GOT3 (cell line): ENCODE results near the gene SNRPA1.

Source experiments
- DNase-seq: peaks from one replicate; lab custom pipeline; 2025; ENCODE audit warnings: mixed read lengths; lab: John Stamatoyannopoulos, UW

The SNRPA1 gene

GRCh38 chr15:101258238-101259144 is 36.6 kb downstream of the SNRPA1 start:
- DNase-seq: no peak

DNA sequence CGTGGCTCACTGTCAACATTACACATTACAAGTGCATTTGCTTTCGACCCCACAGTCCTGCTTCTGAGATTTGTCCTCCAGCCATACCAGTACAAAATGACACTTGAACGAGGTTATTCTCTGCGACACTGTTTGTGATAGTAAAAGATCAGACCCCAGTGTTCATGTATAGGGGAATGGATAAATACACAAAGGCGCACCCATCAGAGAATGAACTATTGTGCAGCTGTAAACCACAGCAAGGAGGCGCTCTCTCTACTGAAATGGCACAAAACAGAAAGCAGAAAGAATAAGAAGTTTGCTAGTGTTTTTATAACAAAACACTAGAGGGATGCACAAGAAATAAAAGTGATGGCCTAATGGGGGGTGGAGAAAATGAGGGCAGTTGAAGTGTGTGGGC is 38.3 kb downstream of the SNRPA1 start:
- no peak for DNase-seq

DNA sequence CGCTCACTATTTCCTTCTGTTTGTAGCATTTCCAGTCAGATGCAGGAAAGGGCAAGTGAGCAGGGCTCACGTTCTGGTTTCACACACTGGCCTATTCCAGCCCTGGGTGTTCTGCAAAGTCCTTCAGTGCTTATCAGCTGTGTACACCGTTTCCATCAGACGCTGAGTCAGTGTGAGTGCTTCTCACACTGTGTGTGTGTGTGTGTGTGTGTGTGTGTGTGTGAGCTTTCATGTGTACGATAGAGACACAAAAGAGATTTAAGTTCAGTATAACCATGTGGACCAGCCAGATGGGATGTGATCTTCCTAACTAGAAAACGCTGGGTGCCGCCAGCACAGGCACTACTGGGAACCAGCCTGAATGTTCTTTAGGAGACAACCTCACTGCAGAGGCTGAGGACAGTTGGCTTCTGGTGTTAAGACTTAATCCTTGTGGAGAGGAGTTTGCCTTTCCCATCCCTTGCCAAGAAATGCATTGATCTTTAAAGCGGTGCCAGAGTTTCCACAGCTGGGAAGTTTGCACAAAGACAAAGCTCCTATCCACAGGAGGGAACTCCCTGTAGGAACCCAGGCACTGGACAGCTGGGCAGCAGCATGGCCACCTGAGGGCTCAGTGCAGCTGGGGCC is 39.3 kb downstream of the SNRPA1 start:
- no peak for DNase-seq

DNA sequence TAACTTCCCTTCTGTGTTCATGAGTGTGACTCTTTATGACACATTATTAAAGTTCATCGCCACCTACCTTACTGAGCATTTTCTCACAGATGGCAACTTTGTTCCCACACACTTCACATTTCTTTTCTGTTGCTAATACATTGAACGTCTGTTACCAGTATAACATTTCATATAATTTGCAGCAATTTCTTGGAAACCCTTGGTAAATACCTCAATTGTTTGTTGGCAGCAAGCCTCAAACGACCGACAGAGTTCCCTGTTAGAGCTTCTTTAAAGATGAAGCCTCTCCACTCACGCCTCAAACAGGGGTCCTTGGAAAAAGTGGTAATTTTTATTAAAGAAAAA is 40.0 kb downstream of the SNRPA1 start:
- no peak for DNase-seq

DNA sequence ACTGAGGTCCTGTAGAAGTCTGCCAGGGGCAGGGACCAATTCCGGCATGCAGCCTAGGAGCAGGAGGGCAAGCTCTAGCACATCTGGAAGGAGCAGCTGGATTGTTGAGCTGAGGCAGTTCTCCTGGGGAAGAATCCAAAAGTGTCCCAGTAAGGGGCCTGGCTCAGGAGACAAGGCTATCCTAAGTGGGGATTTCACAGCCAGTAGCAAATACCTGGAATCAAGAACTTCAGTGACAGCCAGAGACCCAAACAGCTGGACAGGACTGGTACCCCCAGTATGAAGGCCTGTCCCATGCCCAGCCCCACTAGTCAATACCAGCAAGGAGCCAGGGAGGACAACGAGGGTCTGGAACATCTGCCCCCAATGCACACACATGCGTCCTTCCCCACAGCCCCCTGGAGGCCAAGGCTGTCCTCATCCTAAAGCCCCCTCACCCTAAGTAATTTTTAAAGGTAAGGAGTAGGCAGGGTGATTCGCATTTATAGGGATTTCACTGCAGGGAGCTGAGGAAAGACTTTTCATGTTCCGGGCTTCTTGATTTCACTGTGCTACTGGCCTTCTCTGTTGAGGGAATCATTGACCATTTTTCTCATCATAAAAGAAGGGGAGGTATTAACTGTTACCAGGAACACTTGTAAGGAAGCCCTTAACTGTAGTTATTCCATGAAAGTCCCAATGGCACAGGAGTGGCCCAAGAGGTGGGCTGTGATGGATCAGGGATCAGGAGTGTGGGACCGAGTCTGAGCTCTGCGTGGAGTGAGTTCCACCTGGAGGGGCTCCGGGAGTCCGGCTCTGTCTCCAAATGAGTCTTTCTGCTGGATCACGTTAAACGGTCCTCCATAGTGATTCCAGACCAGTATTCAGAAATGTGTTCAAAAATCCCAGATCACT is 40.6 kb downstream of the SNRPA1 start:
- DNase-seq: no peak

DNA sequence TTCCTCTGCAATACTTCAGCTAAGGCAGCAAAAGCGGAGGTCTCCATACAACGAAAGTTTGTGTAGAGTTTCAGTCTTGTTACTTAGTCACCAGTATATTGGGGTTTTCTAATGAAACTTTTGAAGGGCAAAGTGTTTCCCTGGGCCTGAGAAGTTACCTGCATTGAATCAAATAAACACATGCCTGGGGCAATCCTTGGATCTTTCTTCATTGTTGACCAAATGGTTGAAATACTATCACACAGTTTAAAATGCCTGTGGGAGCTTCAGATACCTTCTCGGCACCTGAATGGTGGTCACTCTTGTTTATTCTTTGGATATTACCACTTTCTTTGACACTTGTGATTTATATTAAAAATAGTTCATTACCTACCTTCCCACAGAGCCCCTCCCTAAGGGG is 42.2 kb downstream of the SNRPA1 start:
- DNase-seq: no peak

DNA sequence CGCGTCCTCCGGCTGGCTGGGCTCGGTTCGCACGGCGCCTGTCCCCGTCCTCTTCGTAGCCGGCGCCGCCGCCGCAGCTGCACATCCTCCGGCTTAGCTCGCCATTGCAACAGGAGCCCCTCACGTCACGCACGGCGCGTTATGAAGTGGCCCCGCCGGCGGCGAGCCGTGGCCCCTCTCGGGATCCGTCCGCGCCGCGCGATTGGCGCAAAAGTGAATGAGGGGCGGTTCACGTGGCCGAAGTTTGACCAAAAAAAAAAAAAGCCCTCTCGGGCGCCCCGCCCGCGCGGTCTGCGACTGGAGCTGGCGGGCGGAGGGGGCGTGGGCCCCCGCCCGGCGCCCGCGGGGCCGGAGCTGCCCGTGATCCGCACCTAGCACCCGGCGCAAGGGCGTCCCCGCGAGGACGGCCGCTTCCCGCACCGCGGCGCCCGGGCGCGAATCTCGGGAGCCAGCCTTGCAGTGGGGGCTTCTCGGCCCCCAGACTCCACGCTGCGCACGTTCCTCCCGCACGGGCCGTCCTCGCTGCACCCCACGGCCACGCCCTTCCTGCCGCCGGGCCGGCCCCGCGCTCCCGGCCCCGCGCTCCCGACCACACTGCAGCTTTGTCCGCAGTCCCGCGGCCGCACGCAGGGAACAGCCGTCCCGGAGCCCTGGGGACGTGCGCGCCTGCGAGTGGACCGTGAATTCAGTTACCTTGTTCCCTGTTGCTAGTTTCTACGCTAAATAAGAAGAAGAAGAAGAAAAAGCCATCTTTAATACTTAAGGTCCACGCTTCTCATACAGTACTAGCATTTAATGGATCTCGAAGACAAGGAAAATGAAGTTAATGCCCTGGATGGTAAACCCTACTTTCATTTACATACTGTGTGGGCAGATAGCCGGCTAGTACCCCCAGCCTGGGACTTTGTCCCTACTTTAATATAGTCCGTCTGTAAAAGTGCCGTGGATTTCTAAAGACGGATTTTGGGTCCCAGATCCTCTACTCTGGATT is 42.9 kb downstream of the SNRPA1 start, which contains the start of gene CHSY1:
CHSY1 (minus strand) TSS at position 219 of the 991 bp plus-strand sequence. CDS start 592 bp downstream, outside the sequence.
- peak; percentile 68 for DNase-seq

DNA sequence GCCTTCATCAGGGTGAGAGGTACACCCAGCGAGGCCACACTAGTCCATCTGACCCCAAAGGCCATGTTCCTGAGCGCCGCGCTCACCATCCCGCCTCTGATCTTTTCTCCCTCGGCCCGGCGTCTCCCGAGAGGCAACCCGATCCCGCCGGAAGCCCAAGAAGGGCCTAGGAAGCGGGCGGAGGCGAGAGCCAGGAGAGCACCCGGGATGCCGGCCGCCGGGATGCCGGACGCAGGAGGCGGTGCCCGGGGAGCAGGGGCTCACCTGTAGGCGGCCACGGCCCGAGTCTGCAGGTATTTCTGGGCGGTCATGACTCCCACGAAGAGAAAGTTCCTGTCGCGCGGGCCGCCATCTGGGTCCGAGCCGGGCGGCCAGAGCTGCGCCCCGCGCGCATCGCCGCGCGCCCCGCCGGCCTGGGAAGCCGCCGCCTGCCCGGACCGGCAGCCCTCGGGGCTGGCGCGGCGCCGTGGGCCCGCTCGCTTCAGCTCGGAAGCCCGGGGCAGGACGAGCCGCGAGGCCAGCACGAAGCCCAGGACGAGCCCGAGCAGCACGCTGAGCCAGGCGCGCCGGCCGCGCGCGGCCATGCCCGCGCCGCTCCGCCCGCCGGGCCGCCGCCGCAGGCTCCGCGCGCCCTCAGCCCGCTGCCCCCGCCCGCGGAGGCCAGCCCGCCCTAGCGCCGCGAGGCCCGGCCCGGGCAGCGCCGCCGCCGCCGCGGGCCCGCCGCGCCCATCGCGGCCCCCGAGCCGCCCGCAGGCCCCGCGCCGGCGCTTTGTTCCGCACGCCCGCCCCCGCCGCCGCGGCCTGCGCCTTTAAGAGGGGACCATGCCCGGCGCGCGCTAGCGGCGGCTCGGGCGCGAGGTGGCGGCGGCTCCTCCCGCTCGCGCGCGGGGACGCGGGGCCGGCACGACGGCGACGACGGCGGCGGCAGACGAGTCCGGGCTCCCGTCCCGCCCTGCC is 43.9 kb downstream of the SNRPA1 start:
- DNase-seq: no peak

GRCh38 chr15:101250341-101250831 is 44.7 kb downstream of the SNRPA1 start:
- DNase-seq: no peak

DNA sequence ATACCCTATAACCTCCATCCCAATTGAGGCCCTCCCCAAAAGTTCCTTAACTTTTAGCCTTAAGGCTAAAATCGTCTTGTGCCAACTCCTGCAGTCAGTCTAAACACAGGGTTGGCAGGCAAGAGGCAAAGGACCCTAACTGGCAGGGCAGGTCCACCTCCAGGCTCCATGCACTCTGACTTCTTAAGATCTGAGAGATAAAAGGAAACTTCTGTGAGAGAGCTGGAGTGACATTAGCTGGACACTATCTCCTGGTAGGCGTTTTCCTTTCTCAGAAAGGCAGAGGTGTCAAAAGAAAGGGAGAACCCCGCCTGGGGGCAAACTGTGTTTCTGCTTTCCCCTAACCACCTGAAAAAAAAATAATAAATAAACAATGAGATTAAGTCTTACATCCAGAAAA is 46.8 kb downstream of the SNRPA1 start:
- DNase-seq: no peak

DNA sequence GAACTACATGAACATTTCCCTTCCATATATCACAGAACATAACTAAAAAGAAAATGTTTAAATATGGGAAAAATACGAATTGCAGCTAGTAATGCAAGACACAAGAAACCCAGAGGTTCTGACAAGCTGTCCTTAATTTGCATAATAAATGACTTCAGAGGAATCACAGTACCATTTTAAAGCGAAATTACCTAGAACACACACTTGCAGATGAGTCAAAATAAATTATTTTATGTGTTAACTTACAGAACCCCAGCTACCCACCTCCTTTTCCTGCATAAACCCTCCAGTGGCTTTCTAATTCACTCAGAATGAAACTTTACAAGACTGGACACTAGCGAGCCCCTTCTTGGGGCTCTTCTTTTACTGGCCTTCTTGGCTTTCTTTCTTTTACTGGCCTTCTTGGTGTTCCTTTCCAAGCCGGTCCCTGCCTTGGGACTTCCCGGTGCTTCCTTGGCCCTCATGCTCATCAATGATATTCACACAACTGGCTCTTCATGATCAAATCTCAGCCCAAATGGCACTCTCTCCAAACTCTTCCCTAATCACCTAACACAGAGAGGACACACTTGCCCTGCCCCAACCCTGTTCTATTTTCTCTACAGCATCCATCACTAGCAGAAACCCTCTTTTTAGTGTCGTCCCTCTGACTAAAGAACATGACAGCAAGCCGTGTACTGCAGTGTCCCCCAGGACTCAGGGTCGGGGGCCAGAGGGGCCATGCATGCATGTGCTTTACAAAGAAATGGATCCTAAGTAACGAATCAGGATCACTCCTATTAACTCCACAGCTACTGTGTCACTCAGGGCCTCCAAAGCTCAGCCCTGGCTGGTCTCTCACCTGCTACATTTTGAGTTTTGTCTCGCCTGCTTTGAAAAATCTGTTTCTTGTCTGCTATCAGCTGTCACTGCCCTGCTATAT is 48.0 kb downstream of the SNRPA1 start:
- no peak for DNase-seq

DNA sequence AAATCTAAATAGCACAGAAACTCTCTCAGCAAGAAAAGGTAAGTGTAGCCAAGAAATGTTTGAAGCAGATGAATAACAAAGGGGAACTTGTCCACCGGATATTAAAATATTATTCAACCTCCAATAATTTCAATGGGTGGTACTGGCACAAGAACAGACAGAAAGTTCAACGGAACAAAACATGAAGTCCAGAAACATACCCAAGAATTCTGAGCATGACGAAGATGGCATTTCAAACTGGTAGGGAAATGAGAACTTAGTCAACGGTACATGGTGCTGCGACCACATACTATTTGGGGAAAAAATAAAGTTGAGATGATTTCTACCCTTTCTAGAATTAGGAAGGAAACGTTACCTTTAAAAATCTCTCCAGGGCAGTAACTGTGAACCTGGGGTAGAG is 48.7 kb downstream of the SNRPA1 start:
- DNase-seq: no peak

GRCh38 chr15:101244889-101245668 is 50.0 kb downstream of the SNRPA1 start:
- DNase-seq: no peak

DNA sequence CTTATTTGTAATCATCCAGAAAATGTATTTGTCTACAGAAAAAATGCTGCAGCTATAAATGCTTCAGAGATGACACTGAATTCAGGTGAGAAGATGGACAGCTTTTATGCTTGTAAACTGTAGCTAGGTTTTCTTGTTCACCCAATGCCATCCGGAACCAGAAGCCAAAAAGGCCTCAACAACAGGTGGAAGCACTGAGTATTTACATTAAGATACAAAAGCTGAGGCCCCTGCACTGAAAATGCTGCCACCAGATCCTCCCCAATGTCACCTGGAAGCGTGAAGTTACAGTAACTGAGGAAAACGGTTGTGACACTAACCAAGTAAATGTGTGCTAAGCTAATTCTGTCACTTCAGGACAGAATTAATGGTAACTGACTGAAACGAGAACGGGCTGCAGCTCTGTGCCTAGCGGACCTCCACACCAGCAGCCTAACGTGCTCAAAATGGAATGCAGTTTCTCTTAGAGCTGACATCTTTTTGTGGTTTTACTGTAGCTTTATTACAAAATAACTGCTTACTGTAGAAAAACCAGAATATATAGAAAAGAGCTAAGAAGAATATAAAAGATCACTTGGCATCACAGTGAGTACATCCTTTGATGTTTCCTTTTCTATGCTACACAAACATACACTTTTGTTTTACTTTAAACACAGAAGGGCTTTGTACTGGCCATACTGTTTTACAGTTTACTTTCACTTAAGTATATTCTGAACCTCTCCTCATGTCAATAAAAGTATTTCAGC is 50.8 kb downstream of the SNRPA1 start:
- no peak for DNase-seq

DNA sequence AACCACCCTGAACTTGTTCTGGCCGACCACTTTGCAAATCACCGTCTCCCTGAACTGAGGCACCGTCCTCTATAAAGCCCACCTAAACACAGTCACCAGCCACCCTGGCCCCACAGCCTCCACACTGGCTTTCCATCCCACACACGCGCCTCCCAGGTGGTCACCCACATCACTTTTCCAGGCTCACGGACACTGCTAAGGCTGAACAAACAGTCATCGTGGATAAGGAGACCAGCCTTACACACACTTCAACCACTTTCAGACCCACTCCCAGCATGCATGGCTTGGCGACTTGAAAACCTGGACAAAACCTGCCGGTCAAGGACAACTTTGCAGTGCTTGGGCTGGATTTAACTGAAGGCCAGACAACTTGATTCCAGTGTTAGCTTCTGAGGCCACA is 51.6 kb downstream of the SNRPA1 start:
- no peak for DNase-seq

GRCh38 chr15:101242999-101243336 is 52.1 kb downstream of the SNRPA1 start:
- no peak for DNase-seq
